Measurements from ENCODE around the gene MYO3B. TPM values are rescaled to one million over a fixed set of nuclear protein-coding genes. Genes with fewer than 3 reads are reported as not detected.
"Not testable (repeated sequence)": the region's sequence is repeated elsewhere in the genome, so short reads cannot be mapped to it uniquely, and the experiment has no call there.

Gene MYO3B
- total RNA-seq, 1 experiment from 2014 or later, result 0.35 TPM

GRCh38 chr2:170340693-170341068 lies 162.7 kb downstream of the MYO3B start:
- Histone ChIP-seq H3K36me3 (replicated peaks; ENCODE audit: control insufficient read depth, insufficient read depth, low read length) (no peaks in the 10 kb centered on the region), H3K27me3 (ENCODE audit: control insufficient read depth, insufficient read depth, low read length) (no peaks in the 10 kb centered on the region), H3K4me3 (ENCODE audit: insufficient read depth, low read depth, low read length) (no peak overlapping the region)
- no peak for DNase-seq

- no peak overlapping the region for H3K4me3 ChIP-seq (ENCODE audit: insufficient read depth, low read depth, low read length)
- DNase-seq, result no peak
- no peaks in the 10 kb centered on the region for H3K27me3 ChIP-seq (ENCODE audit: control insufficient read depth, insufficient read depth, low read length)
- H3K36me3 ChIP-seq (replicated peaks; ENCODE audit: control insufficient read depth, insufficient read depth, low read length), result no peaks in the 10 kb centered on the region
Observed at GRCh38 chr2:170341684-170342623, 164.0 kb downstream of the MYO3B start.

GRCh38 chr2:170344663-170345346 lies 166.9 kb downstream of the MYO3B start:
- no peaks in the 10 kb centered on the region for H3K27me3 ChIP-seq (ENCODE audit: control insufficient read depth, insufficient read depth, low read length)
- no peak for DNase-seq
- no peak overlapping the region for H3K4me3 ChIP-seq (ENCODE audit: insufficient read depth, low read depth, low read length)
- H3K36me3 ChIP-seq (replicated peaks; ENCODE audit: control insufficient read depth, insufficient read depth, low read length), result no peaks in the 10 kb centered on the region

GRCh38 chr2:170345607-170346006 lies 167.7 kb downstream of the MYO3B start:
- Histone ChIP-seq H3K4me3 (ENCODE audit: insufficient read depth, low read depth, low read length) (no peak overlapping the region), H3K36me3 (replicated peaks; ENCODE audit: control insufficient read depth, insufficient read depth, low read length) (no peaks in the 10 kb centered on the region), H3K27me3 (ENCODE audit: control insufficient read depth, insufficient read depth, low read length) (no peaks in the 10 kb centered on the region)
- no peak for DNase-seq

GRCh38 chr2:170349269-170349668 lies 171.3 kb downstream of the MYO3B start:
- DNase-seq; H3K4me3 ChIP-seq (ENCODE audit: insufficient read depth, low read depth, low read length); H3K27me3 ChIP-seq (ENCODE audit: control insufficient read depth, insufficient read depth, low read length); H3K36me3 ChIP-seq (replicated peaks; ENCODE audit: control insufficient read depth, insufficient read depth, low read length): not testable (repeated sequence)

GRCh38 chr2:170350929-170351826 lies 173.2 kb downstream of the MYO3B start:
- no peak overlapping the region for H3K4me3 ChIP-seq (ENCODE audit: insufficient read depth, low read depth, low read length)
- H3K36me3 ChIP-seq (replicated peaks; ENCODE audit: control insufficient read depth, insufficient read depth, low read length), result no peaks in the 10 kb centered on the region
- H3K27me3 ChIP-seq (ENCODE audit: control insufficient read depth, insufficient read depth, low read length), result no peaks in the 10 kb centered on the region
- no peak for DNase-seq

- no peaks in the 10 kb centered on the region for H3K27me3 ChIP-seq (ENCODE audit: control insufficient read depth, insufficient read depth, low read length)
- H3K4me3 ChIP-seq (ENCODE audit: insufficient read depth, low read depth, low read length), result no peak overlapping the region
- no peaks in the 10 kb centered on the region for H3K36me3 ChIP-seq (replicated peaks; ENCODE audit: control insufficient read depth, insufficient read depth, low read length)
- no peak for DNase-seq
Observed at GRCh38 chr2:170353723-170354122, 175.8 kb downstream of the MYO3B start.

- no peaks in the 10 kb centered on the region for H3K36me3 ChIP-seq (replicated peaks; ENCODE audit: control insufficient read depth, insufficient read depth, low read length)
- no peak overlapping the region for H3K4me3 ChIP-seq (ENCODE audit: insufficient read depth, low read depth, low read length)
- no peaks in the 10 kb centered on the region for H3K27me3 ChIP-seq (ENCODE audit: control insufficient read depth, insufficient read depth, low read length)
- DNase-seq, result peak; percentile 25
Observed at GRCh38 chr2:170354388-170354787, 176.4 kb downstream of the MYO3B start.

- Histone ChIP-seq H3K4me3 (ENCODE audit: insufficient read depth, low read depth, low read length) (no peak overlapping the region), H3K27me3 (ENCODE audit: control insufficient read depth, insufficient read depth, low read length) (no peaks in the 10 kb centered on the region), H3K36me3 (replicated peaks; ENCODE audit: control insufficient read depth, insufficient read depth, low read length) (no peaks in the 10 kb centered on the region)
- no peak for DNase-seq
Observed at GRCh38 chr2:170354855-170355780, 177.2 kb downstream of the MYO3B start.

- DNase-seq, result no peak
- Histone ChIP-seq H3K36me3 (replicated peaks; ENCODE audit: control insufficient read depth, insufficient read depth, low read length) (no peaks in the 10 kb centered on the region), H3K4me3 (ENCODE audit: insufficient read depth, low read depth, low read length) (no peak overlapping the region), H3K27me3 (ENCODE audit: control insufficient read depth, insufficient read depth, low read length) (no peaks in the 10 kb centered on the region)
Observed at GRCh38 chr2:170359466-170359865, 181.5 kb downstream of the MYO3B start.

GRCh38 chr2:170360546-170361089 lies 182.7 kb downstream of the MYO3B start:
- H3K36me3 ChIP-seq (replicated peaks; ENCODE audit: control insufficient read depth, insufficient read depth, low read length), result no peaks in the 10 kb centered on the region
- DNase-seq, result no peak
- no peak overlapping the region for H3K4me3 ChIP-seq (ENCODE audit: insufficient read depth, low read depth, low read length)
- no peaks in the 10 kb centered on the region for H3K27me3 ChIP-seq (ENCODE audit: control insufficient read depth, insufficient read depth, low read length)

- H3K27me3 ChIP-seq (ENCODE audit: control insufficient read depth, insufficient read depth, low read length), result no peaks in the 10 kb centered on the region
- H3K4me3 ChIP-seq (ENCODE audit: insufficient read depth, low read depth, low read length), result no peak overlapping the region
- H3K36me3 ChIP-seq (replicated peaks; ENCODE audit: control insufficient read depth, insufficient read depth, low read length), result no peaks in the 10 kb centered on the region
- DNase-seq, result peak; percentile 21
Observed at GRCh38 chr2:170361090-170361936, 183.4 kb downstream of the MYO3B start.
